HPDE6-E6E7 (cell line): ENCODE data around the gene ABL1.
"Not testable (repeated sequence)": the region's sequence is repeated elsewhere in the genome, so short reads cannot be mapped to it uniquely, and the experiment has no call there.

Source experiments
- DNase-seq: peaks from one replicate; pipeline ENCODE4 v3.0.0; 2011; ENCODE audit warnings: missing footprints; ENCODE audit errors: extremely low spot score

ABL1 gene

DNA sequence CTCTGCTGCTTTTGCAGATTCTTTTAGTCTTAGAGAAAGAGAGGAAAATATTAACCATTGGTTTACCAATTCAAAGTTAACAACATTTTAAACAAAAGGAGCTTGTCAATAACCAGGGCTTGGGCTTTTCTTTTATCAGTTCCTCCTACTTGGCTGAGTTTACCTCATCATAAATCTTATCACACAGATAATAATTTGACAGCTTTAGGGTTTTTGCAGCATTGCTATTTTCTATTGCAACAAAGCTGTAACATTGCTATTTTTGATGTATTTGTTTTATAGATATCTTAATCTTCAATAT lies 9.8 kb upstream of the ABL1 start:
- no peak for DNase-seq

- no peak for DNase-seq
Observed at GRCh38 chr9:130825809-130826208, 9.2 kb upstream of the ABL1 start.

DNA sequence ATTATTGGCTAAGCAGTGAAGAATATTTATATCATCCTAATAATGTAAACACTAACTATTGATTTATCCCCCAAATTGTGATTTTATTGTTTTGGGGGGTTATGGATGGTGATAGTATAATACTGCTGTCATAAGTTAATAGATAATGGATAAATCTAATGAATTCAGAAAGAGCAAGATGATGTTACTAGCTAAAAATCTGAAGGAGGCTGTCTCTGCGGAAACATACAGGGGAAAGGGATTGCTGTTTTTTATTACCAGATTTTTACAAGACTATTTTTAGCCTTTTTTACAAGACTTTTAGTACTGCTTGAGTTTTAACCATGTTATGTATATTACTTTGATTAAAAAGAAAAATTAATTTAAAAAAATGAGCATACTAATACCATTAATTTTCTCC lies 5.3 kb upstream of the ABL1 start:
- DNase-seq: no peak

DNA sequence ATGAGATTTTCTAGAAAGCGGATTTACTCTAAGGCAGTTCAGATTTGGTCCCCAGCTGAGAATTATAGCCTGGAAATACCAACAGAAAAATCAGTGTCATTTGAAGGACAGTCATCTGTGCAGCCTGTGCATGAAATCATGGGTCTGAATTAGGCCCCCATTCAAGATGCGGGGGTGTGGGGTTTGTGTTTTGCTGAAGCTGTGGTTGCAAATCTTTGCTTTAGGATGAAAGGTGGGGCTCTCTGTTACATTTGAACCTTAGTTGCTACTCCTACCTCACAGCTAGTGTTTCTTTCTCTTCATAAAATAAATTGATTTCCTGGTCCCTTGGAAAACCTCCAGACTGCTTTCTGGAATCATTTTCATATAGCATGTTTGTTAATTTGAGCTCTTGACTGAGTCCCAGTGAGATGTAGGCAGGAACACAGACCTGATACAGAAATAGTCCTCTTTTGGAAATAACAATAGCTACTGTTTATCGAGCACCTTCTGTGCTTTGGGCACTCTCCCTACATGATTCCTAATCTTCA lies 4.8 kb upstream of the ABL1 start:
- DNase-seq: no peak

GRCh38 chr9:130831077-130831476 lies 4.0 kb upstream of the ABL1 start:
- DNase-seq: no peak

DNA sequence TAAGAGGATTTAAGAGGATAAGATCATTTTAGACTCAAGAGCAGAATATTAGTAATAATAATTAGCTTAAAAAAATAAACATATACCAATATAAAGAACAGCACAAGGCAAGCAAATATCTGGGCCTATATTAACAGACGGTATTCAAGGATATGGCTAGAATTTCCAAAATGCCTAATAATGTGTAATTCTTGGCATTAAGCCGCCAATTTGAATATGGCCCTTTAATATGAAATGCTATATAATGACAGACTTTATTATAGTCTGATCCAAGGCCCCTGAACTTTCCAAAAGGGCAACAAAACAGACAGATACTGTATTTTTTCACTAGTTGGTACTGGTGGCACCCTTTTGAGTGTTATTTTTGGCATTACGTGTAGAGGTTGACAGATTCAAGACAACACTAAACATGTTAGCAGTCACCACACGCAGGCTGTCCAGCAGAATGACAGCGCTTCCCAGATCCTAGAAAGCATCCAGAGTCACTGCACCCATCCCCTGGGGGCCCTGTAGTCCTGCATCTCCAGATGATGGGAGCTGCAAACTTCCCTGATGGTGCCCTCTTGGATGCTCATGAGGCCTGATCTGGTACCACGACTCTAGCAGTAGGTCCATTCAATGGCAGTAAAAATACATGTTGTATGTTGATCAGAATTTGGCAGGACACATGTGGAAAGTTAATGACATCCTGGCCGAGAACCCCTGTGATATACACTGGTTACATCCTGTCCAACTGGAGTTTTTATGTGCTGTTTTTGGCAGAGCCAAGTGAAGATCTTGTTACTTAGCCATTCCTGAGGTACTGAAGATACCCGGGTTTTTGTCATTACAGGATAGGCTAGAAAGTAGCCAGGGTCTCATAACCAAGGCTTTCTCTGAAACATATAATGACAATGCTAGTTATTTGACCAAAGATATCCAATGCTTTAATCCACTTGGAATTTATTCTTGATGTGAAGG lies 1.7 kb upstream of the ABL1 start:
- DNase-seq: no peak

GRCh38 chr9:130835441-130836298 lies 616 bp downstream of the ABL1 start:
- no peak for DNase-seq

DNA sequence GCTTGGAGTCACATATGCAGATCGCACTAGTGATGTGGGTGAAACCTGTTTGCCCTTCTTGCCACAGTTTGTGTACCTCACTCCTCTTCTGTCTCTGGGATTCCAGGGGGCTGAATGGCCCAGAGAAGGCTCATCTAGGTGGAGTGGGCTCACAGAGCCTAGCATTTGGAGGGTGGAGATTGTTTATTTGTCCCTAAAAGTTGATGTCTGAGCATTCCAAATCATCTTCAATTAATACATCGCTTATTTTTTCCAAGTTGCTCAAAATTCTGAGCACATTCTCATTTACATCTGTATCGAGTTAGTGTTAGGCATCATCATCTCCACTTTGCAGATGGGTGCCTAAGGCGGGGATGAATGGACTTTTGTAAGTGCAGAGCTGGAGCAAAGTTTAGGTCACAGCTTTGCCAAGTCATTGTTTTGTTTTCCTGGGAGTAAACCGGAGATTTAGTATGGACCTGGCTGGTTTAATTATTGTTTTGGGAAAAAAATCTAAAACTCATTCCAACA lies 2.0 kb downstream of the ABL1 start:
- DNase-seq: no peak

GRCh38 chr9:130837643-130838042 lies 2.6 kb downstream of the ABL1 start:
- DNase-seq: no peak

DNA sequence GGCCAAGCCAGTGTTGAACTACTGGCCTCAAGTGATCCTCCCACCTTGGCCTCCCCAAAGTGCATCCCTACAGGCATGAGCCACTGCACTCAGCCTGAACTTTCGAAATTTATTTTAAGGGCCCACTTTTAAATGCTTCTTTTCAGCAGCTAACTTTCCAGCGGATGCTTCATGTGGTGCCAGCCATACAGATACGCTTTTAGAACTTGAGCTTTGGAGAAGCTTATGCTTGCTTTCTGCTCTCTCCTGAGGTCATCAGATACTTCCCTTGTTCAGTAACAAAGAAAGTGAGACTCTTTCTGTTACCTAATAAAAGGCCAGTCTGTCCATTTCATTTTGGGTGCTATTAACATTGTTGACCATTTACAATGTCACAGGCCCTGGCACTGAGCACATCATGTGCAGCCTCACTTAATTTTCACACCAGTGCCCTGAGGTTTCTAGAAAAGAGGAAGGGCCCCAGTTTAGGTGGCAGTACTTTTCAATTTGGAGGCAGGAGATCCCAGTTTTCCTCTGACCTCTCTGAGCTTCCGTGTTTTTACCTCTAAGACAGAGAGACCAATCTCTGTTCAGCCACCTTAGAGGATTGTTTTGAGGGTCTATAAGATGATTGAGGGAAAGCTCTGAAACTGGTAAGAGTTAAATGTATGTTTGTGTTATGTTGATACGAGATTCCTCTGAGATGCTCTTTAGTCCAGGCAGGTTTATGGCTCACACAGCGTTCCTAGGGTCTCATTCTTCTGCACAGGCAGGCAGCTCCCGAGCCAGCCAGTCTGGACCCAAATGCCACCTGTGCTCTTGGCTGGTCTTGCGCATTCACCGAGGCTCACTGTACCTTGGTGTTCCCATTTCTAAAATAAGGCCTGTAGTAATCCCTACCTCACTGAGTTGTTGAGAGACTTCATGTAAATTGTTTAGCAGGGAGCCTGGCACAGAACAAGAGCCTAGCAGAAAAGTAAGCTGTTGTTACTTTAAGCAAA lies 4.4 kb downstream of the ABL1 start:
- DNase-seq: no peak

DNA sequence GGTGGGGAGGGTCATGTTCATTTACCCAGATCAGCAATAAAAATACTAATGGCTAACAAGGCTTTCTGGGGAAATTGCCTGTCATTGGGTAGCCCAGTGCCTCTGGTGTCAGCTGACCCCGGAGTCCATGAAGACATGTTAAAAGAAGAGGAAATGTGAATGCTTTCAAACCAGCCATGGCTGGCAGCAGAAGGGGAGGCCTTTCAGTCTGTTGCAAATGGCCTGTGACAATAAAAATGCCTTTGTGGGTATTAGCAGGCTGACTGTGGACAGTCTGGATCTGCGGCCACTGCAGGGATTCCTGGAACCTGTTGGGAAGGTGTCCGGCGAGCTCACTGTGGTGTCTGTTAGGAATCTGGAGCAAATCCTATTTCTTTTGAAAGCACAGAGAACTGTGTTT lies 7.5 kb downstream of the ABL1 start:
- no peak for DNase-seq

DNA sequence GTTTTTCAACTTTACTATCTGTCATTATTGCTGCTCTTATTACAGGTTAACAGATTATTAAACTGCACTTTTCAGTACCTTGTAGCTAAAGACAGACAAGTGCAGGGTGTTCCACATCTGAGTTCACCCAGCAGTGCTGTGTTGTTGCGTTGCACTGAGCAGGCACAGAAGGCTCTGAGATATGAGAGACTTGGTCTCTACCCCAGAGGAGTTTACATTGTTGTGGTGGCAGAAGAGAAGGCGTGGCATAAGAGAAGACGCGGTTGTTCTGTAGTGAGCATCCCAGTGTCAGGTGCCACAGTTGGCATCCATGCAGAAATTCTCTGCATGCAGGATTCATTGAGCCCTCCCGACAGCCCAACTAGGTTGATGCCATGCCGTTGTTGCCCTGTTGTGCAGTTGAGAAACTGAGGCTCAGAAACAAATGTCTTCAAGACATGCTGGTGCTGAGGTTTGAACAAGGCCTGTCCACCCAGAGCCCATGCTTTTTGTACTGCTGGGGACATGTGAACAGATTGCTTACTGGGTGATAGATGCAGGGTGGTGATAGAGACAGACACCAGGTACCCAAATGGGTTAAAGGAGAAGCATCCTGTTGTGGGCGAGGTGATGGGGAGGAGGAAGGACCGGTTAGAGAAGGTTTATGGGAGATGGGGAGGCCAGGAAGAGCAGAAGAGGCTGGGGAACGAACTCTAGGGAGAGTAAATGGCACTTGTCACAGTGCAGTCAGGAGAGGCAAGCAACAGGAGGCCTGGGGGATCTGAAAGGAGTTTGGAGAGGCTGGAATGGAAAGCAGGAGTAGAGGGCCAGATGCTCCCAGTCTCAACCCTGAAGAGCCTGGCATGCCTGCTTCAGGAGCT lies 8.2 kb downstream of the ABL1 start:
- DNase-seq: no peak

DNA sequence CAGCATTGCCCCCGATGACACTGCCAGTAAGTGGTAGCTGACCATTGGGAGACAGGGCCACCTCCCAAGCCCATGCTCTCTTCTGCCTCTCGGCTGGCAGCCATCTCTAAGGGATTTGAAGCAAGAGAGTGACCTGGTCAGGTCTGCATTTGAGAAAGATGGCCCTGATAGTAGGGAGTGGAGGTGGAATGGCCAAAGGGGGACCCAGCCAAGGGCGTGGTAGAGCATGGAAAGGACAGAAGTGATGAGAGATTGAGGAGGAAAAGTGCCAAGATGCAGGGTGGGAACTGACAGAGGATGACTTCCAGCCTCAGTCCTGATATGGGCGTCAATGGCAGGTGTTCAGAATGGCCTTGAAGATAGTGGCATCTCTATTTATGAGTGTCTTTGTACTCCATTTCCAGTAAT lies 9.0 kb downstream of the ABL1 start:
- no peak for DNase-seq

DNA sequence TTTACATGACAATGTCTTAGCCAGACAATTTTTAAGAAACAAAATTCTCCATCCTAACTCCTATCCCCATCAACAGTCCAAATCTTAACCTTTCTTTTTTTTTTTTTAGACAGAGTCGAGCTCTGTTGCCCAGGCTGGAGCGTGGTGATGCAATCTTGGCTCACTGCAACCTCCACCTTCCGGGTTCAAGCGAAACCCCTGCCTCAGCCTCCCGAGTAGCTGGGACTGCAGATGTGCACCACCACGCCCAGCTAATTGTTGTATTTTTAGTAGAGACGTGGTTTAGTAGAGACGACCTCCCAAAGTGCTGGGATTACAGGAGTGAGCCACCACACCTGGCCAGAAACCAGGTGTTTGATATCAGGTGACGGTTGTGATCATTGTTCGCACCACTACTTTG lies 10.2 kb downstream of the ABL1 start:
- no peak for DNase-seq

DNA sequence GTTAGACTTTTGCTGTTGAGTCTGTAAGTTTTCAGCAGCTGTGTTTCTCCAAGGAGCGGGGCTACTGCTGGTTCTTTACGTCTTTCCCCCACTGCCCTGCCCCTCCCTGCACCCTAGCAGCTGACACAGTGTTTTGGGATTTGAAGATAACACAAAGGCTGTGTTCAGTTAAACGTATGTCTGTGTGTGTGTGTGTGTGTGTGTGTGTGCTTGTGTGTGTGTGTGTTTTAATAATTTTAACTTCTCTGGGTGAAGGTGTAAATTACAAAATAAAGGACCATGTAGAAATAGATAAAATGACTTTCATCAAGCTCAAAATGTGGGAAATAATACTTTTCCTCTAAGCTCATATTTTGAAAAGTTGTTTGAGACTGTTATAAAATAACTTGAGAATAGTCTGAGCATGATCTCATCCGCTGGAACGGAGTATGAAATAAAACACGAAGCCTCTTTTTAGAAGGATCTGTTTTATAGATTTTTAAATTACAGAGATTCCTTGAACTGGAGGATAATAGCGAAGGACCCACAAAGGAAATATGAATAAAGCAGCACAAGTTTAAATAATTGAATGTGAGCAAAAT lies 10.9 kb downstream of the ABL1 start:
- DNase-seq: no peak

- DNase-seq: no peak
Observed at GRCh38 chr9:130846487-130847305, 11.6 kb downstream of the ABL1 start.

GRCh38 chr9:130847306-130848217 lies 12.5 kb downstream of the ABL1 start:
- DNase-seq: peak; percentile 71

DNA sequence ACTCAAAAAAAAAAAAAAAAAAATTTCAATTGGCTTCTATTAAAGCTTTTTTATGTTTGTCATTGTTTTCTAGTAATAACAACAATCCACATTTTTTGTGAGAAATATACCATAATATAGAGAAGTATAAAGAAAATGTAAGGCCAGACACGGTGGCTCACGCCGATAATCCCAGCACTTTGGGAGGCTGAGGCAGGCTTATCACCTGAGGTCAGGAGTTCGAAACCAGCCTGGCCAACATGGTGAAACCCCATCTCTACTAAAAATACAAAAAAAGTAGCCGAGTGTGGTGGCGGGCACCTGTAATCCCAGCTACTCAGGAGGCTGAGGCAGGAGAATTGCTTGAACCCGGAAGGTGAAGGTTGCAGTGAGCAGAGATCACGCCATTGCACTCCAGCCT lies 13.5 kb downstream of the ABL1 start:
- not testable (repeated sequence) for DNase-seq
